SIG-M5 (cell line): ENCODE results near the gene MITF.

Experiments
- DNase-seq: peaks from one replicate; lab custom pipeline; 2025; lab: John Stamatoyannopoulos, UW

Gene MITF

GRCh38 chr3:69963643-69964042 is 224.4 kb downstream of the MITF start:
- DNase-seq, result no peak

GRCh38 chr3:69967156-69967555 is 227.9 kb downstream of the MITF start:
- DNase-seq, result no peak

DNA sequence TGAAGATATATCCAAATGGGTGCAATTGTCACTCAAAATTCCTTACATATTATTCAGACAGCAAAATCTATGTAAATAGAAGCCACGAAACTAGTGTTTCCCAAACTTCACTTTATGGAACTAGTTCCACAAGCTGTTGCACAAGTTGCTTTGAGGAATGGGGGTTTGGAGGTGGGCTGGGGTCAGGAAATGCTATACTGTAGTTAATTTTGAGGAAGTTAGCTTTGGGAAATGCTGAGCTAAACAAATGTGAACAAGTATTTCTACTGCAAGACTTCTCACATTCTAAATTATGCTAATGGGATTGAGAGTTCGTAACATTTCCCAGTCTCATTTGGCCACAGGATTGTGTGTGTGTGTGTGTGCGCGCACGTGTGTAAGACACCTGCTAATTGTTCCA is 231.6 kb downstream of the MITF start:
- no peak for DNase-seq

- no peak for DNase-seq
These were observed 233.4 kb downstream of the MITF start for GRCh38 chr3:69972672-69973071.

- DNase-seq, result no peak
These were observed 236.8 kb downstream of the MITF start for GRCh38 chr3:69976021-69976420.

DNA sequence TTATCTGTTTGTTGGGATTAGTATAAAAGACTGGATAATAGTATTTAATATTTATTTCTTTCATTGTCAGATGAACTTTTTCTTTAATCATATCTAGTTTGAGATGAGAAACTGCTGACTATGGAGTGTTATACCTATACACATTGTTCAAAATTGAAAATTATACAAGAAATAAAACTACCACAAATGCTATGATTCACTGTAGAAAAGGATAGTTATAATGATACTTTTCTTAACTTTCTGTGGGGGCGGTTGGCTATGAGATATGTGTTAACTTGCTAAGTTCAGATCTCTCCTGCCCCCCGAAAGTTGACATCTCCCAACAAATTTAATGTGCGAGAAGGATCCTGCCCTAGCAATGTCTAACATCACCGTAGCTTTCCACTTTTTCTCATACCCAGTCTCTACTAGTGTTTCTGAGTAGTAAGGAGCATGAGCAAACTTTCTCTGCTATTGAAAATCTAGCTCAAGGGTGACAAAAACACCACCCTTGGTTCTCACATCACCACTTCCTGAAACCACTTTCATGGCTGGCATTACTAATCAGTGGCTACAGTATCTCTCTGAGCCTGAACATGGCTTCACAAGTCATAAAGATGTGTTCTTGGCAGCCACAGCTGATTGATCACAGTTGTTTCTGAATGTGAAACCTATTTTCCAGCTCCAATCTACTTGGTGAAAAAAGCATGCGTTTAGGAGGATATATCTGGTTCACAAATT is 244.4 kb downstream of the MITF start:
- no peak for DNase-seq

DNA sequence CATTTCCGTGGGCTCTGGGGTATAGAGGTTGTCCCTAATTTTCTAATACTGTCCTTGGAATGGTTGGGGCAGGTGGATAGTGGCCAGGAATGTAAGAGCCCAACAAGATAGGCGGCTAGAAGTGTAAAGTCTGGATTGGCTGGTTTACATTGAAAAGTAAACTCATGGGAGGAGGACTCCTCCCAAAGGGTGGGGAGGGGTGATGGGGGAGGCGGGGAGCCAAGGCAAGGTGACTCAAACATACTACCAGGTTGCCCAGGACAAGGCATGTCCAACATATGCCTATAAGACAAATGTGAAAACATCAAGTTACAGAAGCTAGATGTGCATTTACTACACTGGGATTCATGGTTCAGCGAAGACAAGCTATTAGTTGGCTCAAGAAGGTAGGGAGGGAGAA is 246.0 kb downstream of the MITF start:
- DNase-seq, result no peak

DNA sequence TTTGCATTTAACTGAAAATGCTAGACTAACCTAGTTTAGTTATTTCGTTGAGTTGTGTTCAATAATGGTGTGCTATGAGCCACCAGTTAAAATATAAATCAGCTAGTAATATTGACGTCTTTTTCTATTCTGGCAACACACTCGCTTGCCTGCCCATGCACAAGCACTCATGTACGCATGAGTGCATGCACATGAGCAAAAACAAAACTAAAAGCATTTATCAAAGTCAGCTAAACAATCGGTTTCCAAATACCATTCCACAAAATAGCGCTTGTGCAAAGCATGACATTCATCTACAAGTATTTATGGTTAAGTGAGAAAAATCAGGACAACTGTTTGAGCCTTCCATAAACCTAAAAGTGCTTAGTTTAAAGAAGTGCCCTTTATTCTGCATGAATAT is 247.2 kb downstream of the MITF start:
- no peak for DNase-seq

- no peak for DNase-seq
These were observed 248.6 kb downstream of the MITF start for GRCh38 chr3:69987833-69988232.

GRCh38 chr3:69993757-69994156 is 254.5 kb downstream of the MITF start:
- DNase-seq, result no peak

- DNase-seq, result no peak
These were observed 255.7 kb downstream of the MITF start for GRCh38 chr3:69994919-69995318.

DNA sequence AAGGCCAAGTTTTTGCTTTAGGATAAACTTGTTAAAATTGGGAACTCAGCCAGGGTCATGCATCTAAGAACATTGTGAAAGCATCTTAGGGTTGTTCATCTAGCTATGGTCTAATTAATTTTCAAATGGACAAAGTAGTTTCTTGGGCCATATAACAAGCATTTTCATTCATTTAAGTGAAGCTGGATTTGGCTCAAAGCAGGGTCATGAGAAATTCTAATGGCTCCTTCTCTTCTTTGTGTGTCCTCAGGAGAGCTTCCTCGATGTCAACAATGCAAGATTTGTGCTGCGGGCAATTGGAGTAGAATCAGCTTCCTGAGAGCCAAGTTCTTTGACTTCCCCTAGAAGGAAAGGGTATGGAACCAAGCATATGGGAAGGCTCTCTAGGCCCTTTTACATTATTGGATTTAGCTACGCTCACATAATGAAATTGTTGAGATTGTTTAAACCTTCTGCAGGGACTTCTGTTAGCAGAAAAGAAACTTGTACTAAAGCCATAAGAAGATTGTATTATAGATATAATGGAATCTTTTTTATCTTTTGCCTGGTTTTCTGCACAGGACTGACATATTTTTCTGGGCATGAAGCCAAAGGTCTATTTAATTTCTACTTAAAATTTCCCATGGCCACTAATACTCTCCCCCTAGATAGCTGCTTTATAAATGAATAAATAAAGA is 258.5 kb downstream of the MITF start:
- DNase-seq, result no peak

GRCh38 chr3:69998759-69999139 is 259.5 kb downstream of the MITF start:
- DNase-seq, result no peak

- no peak for DNase-seq
These were observed 260.1 kb downstream of the MITF start, which contains the start of gene SAMMSON for GRCh38 chr3:69999140-70000027. Gene SAMMSON, plus strand, starts transcription at chr3:69999733.

- no peak for DNase-seq
These were observed 260.8 kb downstream of the MITF start for GRCh38 chr3:70000028-70000410.

DNA sequence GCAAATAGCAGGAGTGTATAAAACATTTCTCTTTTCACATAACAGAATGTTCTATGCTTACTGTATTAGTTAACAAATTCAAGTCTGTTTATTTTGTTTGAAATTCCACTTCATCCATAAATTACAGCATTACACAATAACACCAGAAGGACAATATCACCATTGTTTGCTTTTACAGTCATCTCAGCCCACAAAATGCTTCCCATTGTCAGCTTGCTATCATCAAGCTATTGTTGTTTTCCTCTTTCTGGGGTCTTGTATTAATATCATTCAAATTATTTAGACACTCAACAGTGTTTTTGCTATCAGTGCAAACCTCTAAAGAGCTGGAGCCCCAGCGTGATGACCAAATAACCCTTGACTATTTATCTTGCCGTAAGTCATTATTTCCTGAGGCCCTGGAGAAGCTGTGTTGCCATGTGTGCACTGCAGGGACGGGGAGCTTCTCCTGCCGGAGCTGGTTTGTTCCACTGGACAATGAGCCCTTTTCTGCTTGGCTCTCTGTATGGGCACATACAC is 261.4 kb downstream of the MITF start:
- DNase-seq, result no peak

DNA sequence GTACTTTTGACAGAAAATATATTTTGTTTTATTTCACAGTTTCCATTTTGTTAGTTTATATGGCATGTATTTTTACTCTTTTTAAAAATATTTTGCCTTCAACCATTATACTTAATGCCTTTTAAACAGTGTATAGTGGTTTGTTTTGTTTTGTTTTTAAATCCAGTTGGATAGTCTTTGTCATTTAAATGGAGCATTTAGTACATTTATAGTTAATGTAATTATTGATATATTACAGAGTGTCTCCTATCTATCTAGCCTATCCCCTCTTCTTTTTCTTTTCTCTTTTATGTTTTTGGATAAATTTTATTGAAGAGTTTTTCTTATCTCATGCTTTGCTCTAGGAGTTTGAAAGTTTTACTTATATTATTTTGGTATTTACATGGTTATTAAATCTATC is 263.9 kb downstream of the MITF start:
- DNase-seq, result no peak

- DNase-seq, result no peak
These were observed 266.8 kb downstream of the MITF start for GRCh38 chr3:70006089-70006488.

GRCh38 chr3:70010346-70010745 is 271.1 kb downstream of the MITF start:
- DNase-seq, result no peak

- DNase-seq, result no peak
These were observed 272.3 kb downstream of the MITF start for GRCh38 chr3:70011582-70011981.
